GM12878 (cell line): ENCODE results near the gene GTPBP4. TPM values are rescaled to one million over a fixed set of nuclear protein-coding genes. Genes with fewer than 3 reads are reported as not detected.

Source experiments
- ATAC-seq: fragments of 200-7000 bp; cut with Tn5 transposase; 3 replicates; pipeline ENCODE4 v1.9.1; 2020; ENCODE audit warnings: mild to moderate bottlenecking, moderate library complexity
- BruUV-seq: library from RNA; stranded (reverse); fragments of 400-500 nt; replicated peaks from 2 replicates; lab custom pipeline; 2021; lab: Mats Ljungman, UMichigan
- CTCF ChIA-PET: fragments of 300-600 bp; sonication (Branson Sonifier 250); formaldehyde crosslinking; extraction: SDS; loops from one replicate; lab custom pipeline; 2021; ENCODE audit warnings: inconsistent platforms; lab: Yijun Ruan, JAX
- POLR2A ChIA-PET: fragments of 350-600 bp; formaldehyde crosslinking; extraction: SDS; loops from one replicate; lab custom pipeline; 2021; ENCODE audit warnings: inconsistent platforms; lab: Charles Lee
- RAD21 ChIA-PET: fragments of 300-600 bp; sonication (Branson Sonifier 250); formaldehyde crosslinking; loops from one replicate; lab custom pipeline; 2023; ENCODE audit warnings: antibody characterized with exemption; ENCODE audit not compliant: unreplicated experiment; lab: Charles Lee
- SMC1A ChIA-PET: fragments of 300-600 bp; sonication (Branson Sonifier 250); formaldehyde crosslinking; loops from one replicate; lab custom pipeline; 2023; ENCODE audit not compliant: unreplicated experiment, uncharacterized antibody; lab: Charles Lee
- DNase-seq: peaks from one replicate; pipeline ENCODE4 v3.0.0-alpha.2; 2011; ENCODE audit warnings: low read depth, low spot score
- FAIRE-seq: peaks from 3 replicates; lab custom pipeline; 2011; peaks lifted over from hg19 to GRCh38; lab: Jason Lieb, UNC
- H2AFZ ChIP-seq: 2 replicates; pipeline ENCODE4 v1.6.0; 2011; ENCODE audit warnings: low read depth, low read length, control low read depth; ENCODE audit not compliant: control insufficient read depth
- H3K27ac ChIP-seq: 2 replicates; pipeline ENCODE4 v1.5.1; 2011; ENCODE audit warnings: control low read depth; ENCODE audit not compliant: control insufficient read depth, insufficient read depth
- H3K27me3 ChIP-seq, 2 experiments: replicated peaks in 1 of 2; 2 replicates each; pipeline versions ENCODE4 v1.6.0 to v1.6.1; 2011; ENCODE audit warnings: low read length in 1 of 2; ENCODE audit not compliant: control insufficient read depth in 2 of 2, insufficient read depth in 2 of 2
- H3K36me3 ChIP-seq, 2 experiments: 2 replicates each; pipeline ENCODE4 v1.5.1; 2011; ENCODE audit warnings: low read length in 1 of 2; ENCODE audit not compliant: control insufficient read depth in 2 of 2, insufficient read depth in 2 of 2
- H3K4me1 ChIP-seq: 2 replicates; pipeline ENCODE4 v1.6.1; 2011; ENCODE audit warnings: mild to moderate bottlenecking, low read length, moderate library complexity, mixed read lengths; ENCODE audit not compliant: control insufficient read depth, insufficient read depth
- H3K4me2 ChIP-seq: 2 replicates; pipeline ENCODE4 v1.6.0; 2011; ENCODE audit warnings: control low read depth; ENCODE audit not compliant: control insufficient read depth, insufficient read depth
- H3K4me3 ChIP-seq: fragments of 200-600 bp; sonication (generic); 2 replicates; pipeline ENCODE4 v1.5.1; 2016
- H3K79me2 ChIP-seq: 2 replicates; pipeline ENCODE4 v1.6.0; 2011; ENCODE audit warnings: low read length; ENCODE audit not compliant: control insufficient read depth, insufficient read depth
- H3K9ac ChIP-seq: 2 replicates; pipeline ENCODE4 v1.8.0; 2011; ENCODE audit warnings: low read length, control low read depth, mixed read lengths; ENCODE audit not compliant: control insufficient read depth, insufficient read depth
- H3K9me3 ChIP-seq: replicated peaks from 3 replicates; pipeline ENCODE4 v1.5.1; 2011; ENCODE audit warnings: mild to moderate bottlenecking, low read length; ENCODE audit not compliant: control insufficient read depth, insufficient read depth
- H4K20me1 ChIP-seq: 2 replicates; pipeline ENCODE4 v1.6.0; 2011; ENCODE audit not compliant: control insufficient read depth, insufficient read depth
- BACH1 ChIP-seq: fragments of 450-650 bp; IDR thresholded peaks from 2 replicates; pipeline ENCODE4 v1.6.1; 2017; ENCODE audit warnings: mild to moderate bottlenecking, borderline replicate concordance
- CBX5 ChIP-seq: sonication (generic); IDR thresholded peaks from 2 replicates; pipeline ENCODE4 v1.6.1; 2016; ENCODE audit warnings: low read depth, moderate library complexity, mild to moderate bottlenecking, inconsistent platforms
- CHD4 ChIP-seq: fragments of 200-600 bp; sonication (generic); IDR thresholded peaks from 2 replicates; pipeline ENCODE4 v1.6.1; 2016; ENCODE audit warnings: mild to moderate bottlenecking
- DPF2 ChIP-seq: fragments of 450-650 bp; IDR thresholded peaks from 2 replicates; pipeline ENCODE4 v1.6.1; 2017; ENCODE audit warnings: mild to moderate bottlenecking
- ETV6 ChIP-seq, 2 experiments: fragments of 450-650 bp in 1 of 2; IDR thresholded peaks in 1 of 2; conservative IDR thresholded peaks in 1 of 2; 2 replicates each; pipeline ENCODE4 v1.6.1; 2014; ENCODE audit warnings: antibody characterized with exemption in 1 of 2, borderline replicate concordance in 1 of 2, low read depth in 1 of 2, mild to moderate bottlenecking in 1 of 2, moderate library complexity in 1 of 2
- FOXK2 ChIP-seq: fragments of 450-650 bp; IDR thresholded peaks from 2 replicates; pipeline ENCODE4 v1.6.1; 2017; ENCODE audit warnings: mild to moderate bottlenecking, moderate library complexity
- HCFC1 ChIP-seq: fragments of 150-350 bp; IDR thresholded peaks from 2 replicates; pipeline ENCODE4 v1.6.1; 2014; ENCODE audit warnings: low read length
- SMARCA5 ChIP-seq: fragments of 450-650 bp; IDR thresholded peaks from 2 replicates; pipeline ENCODE4 v1.6.1; 2017; ENCODE audit warnings: mild to moderate bottlenecking
- SRF ChIP-seq, 2 experiments: IDR thresholded peaks; 2 replicates each; pipeline ENCODE4 v1.6.1; 2011; ENCODE audit warnings: low read depth in 2 of 2, low read length in 2 of 2, mild to moderate bottlenecking in 1 of 2, moderate library complexity in 1 of 2
- ZNF24 ChIP-seq: fragments of 450-650 bp; IDR thresholded peaks from 2 replicates; pipeline ENCODE4 v1.6.1; 2017; ENCODE audit warnings: antibody characterized with exemption, mild to moderate bottlenecking
- WGBS: methylation state at CpG from one replicate; pipeline ENCODE4 v1.1.6; 2016; ENCODE audit warnings: low lambda C conversion rate; ENCODE audit not compliant: insufficient replicate concordance, insufficient coverage; ENCODE audit errors: missing lambda C conversion rate; 5-methylcytosine and 5-hydroxymethylcytosine counted together
- in situ Hi-C: fragments of 300-500 bp; cut with MboI; formaldehyde crosslinking; loops from 9 replicates; pipeline ENCODE4 v1.14.3; 2018; ENCODE audit warnings: mixed read lengths
- intact Hi-C: fragments of 100-400 bp; cut with micrococcal nuclease; formaldehyde crosslinking; loops from one replicate; pipeline ENCODE4 v1.14.2; 2022; ENCODE audit not compliant: unreplicated experiment
- polyA plus RNA-seq, 11 experiments: library from polyadenylated mRNA; depleted of rRNA in 4 of 11; unstranded in 6 of 11; stranded (reverse) in 5 of 11; fragments of >200 nt; fragmentation: Nextera tagmentation in 4 of 11; fragmentation: Illumina TruSeq in 1 of 11; extraction: Ambion mirVana in 4 of 11; extraction: Trizol in 1 of 11; gene quantifications; 1 replicate in 1 of 11; 2 replicates in 10 of 11; pipeline versions ENCODE4 v1.2.1 to v1.2.3, GENCODE V29; 2011 to 2016; ENCODE audit warnings: inconsistent platforms in 2 of 11, missing spikeins in 2 of 11, low read depth in 1 of 11
- total RNA-seq, 4 experiments: library from RNA; depleted of rRNA in 3 of 4; stranded (reverse); fragments of >200 nt in 3 of 4; fragmentation: Illumina TruSeq in 1 of 4; extraction: Trizol in 1 of 4; gene quantifications; 2 replicates each; pipeline versions ENCODE4 v1.2.1 to v1.2.3, GENCODE V29; 2013 to 2021
- TF ChIP-seq, protein P1 (sequence below): fragments of 450-650 bp; IDR thresholded peaks from 2 replicates; pipeline ENCODE4 v1.6.1; 2017; ENCODE audit warnings: borderline replicate concordance
- TF ChIP-seq, protein P2 (sequence below): fragments of 450-650 bp; IDR thresholded peaks from 2 replicates; pipeline ENCODE4 v1.6.1; 2018; ENCODE audit warnings: mild to moderate bottlenecking, low read depth, moderate library complexity; ENCODE audit not compliant: partially characterized antibody

GTPBP4 gene
- total and polyA plus RNA-seq, 10 of the 15 experiments (the other 5 are each of a cell fraction or from before 2014, with no cell fraction given), result 58.5 to 118 (median 71.4) TPM

DNA sequence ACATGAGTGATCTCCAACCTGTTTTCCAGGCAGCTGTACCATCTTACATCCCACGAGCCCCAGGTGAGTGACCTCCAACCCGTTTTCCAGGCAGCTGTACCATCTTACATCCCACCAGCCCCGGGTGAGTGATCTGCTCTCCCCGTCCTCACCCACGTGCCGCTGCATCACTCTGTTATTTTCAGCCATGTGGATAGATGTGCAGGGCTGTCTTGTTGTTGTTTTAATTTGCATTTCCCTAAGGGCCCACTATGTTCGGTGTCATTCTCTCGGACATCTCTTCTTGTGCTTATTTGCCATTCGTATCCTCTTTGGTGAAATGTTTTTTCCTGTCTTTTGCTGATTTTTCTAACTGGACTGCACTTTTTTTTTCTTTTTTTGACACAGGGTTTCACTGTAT, 38.8 kb upstream of the GTPBP4 start:
- CTCF ChIA-PET, result no interaction called here
- FAIRE-seq, result no peak
- SMC1A ChIA-PET, result interaction anchor here (0.6 kb wide), 1 partner anchor 19 kb away, joined by 3 read pairs; no protein-coding TSS in a partner anchor
- TF ChIP-seq FOXK2 (no peak), CBX5 (no peak), DPF2 (no peak), SRF (IDR thresholded peaks at IDR 0.05; ENCODE audit: low read depth in 2 of 2, low read length in 2 of 2) (no peak), CHD4 (no peak), BACH1 (no peak), SMARCA5 (no peak), ETV6 (conservative IDR thresholded peaks at IDR 0.05 in 1 of 2, IDR thresholded peaks at IDR 0.05 in 1 of 2; ENCODE audit: borderline replicate concordance in 1 of 2, low read depth in 1 of 2) (no peak), HCFC1 (no peak), ZNF24 (no peak)
- TF ChIP-seq, protein P1, sequence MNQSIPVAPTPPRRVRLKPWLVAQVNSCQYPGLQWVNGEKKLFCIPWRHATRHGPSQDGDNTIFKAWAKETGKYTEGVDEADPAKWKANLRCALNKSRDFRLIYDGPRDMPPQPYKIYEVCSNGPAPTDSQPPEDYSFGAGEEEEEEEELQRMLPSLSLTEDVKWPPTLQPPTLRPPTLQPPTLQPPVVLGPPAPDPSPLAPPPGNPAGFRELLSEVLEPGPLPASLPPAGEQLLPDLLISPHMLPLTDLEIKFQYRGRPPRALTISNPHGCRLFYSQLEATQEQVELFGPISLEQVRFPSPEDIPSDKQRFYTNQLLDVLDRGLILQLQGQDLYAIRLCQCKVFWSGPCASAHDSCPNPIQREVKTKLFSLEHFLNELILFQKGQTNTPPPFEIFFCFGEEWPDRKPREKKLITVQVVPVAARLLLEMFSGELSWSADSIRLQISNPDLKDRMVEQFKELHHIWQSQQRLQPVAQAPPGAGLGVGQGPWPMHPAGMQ, result no peak
- TF ChIP-seq, protein P2, sequence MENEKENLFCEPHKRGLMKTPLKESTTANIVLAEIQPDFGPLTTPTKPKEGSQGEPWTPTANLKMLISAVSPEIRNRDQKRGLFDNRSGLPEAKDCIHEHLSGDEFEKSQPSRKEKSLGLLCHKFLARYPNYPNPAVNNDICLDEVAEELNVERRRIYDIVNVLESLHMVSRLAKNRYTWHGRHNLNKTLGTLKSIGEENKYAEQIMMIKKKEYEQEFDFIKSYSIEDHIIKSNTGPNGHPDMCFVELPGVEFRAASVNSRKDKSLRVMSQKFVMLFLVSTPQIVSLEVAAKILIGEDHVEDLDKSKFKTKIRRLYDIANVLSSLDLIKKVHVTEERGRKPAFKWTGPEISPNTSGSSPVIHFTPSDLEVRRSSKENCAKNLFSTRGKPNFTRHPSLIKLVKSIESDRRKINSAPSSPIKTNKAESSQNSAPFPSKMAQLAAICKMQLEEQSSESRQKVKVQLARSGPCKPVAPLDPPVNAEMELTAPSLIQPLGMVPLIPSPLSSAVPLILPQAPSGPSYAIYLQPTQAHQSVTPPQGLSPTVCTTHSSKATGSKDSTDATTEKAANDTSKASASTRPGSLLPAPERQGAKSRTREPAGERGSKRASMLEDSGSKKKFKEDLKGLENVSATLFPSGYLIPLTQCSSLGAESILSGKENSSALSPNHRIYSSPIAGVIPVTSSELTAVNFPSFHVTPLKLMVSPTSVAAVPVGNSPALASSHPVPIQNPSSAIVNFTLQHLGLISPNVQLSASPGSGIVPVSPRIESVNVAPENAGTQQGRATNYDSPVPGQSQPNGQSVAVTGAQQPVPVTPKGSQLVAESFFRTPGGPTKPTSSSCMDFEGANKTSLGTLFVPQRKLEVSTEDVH, result no peak
- TF ChIP-seq, all 136 proteins: peak for 0
- no peak overlapping the region for H3K4me2 ChIP-seq
- no peaks in the 10 kb centered on the region for H4K20me1 ChIP-seq
- H3K36me3 ChIP-seq, result no peaks in the 10 kb centered on the region
- intact Hi-C loops, result no loop called here
- ATAC-seq, result no peak
- in situ Hi-C loops, result no loop called here
- H3K27ac ChIP-seq, result no peak overlapping the region
- H3K27me3 ChIP-seq, result peaks cover 0 to 2% of the 10 kb centered on the region in 2 experiments
- no peak for DNase-seq
- BruUV-seq, result no TSS peak
- H3K79me2 ChIP-seq, result no peaks in the 10 kb centered on the region
- ChIA-PET POLR2A (no interaction called here), RAD21 (no interaction called here)
- H3K9ac ChIP-seq, result no peak overlapping the region
- H3K4me3 ChIP-seq, result no peak overlapping the region
- WGBS, result under 1% methylated on average over 9 of the region's 9 CpGs
- no peaks in the 10 kb centered on the region for H3K9me3 ChIP-seq
- no peak overlapping the region for H2AFZ ChIP-seq
- H3K4me1 ChIP-seq, result peaks cover 3% of the 10 kb centered on the region
